DND-41 (cell line): ENCODE data around the gene TNFRSF14.

Experiments used
- ATAC-seq: fragments of 200-7000 bp; cut with Tn5 transposase; 3 replicates; pipeline ENCODE4 v1.9.1; 2021; ENCODE audit warnings: low read depth; ENCODE audit not compliant: insufficient read depth
- DNase-seq: peaks from one replicate; pipeline ENCODE4 v3.0.0-alpha.2; 2020
- H2AFZ ChIP-seq: 2 replicates; pipeline ENCODE4 v1.6.0; 2012; ENCODE audit warnings: low read depth, low read length
- H3K27ac ChIP-seq: 2 replicates; pipeline ENCODE4 v1.5.1; 2012; ENCODE audit warnings: low read length, inconsistent platforms
- H3K27me3 ChIP-seq: fragments of 200-600 bp; sonication (generic); 2 replicates; pipeline ENCODE4 v1.6.0; 2012; ENCODE audit warnings: low read length, mild to moderate bottlenecking, inconsistent platforms; ENCODE audit not compliant: insufficient read depth, poor library complexity
- H3K36me3 ChIP-seq: 2 replicates; pipeline ENCODE4 v1.5.1; 2012; ENCODE audit warnings: low read length, inconsistent platforms; ENCODE audit not compliant: insufficient read depth
- H3K4me1 ChIP-seq: 2 replicates; pipeline ENCODE4 v1.5.1; 2012; ENCODE audit warnings: mild to moderate bottlenecking, low read length; ENCODE audit not compliant: insufficient read depth
- H3K4me2 ChIP-seq: 2 replicates; pipeline ENCODE4 v1.6.0; 2012; ENCODE audit warnings: mild to moderate bottlenecking, moderate library complexity, low read length, inconsistent platforms; ENCODE audit not compliant: insufficient read depth
- H3K4me3 ChIP-seq, 2 experiments: fragments of 200-600 bp in 1 of 2; shearing (Covaris generic) in 1 of 2; 2 replicates each; pipeline ENCODE4 v1.5.1; 2012 to 2016; ENCODE audit warnings: inconsistent platforms in 2 of 2, low read length in 2 of 2, mild to moderate bottlenecking in 2 of 2, low read depth in 1 of 2, moderate library complexity in 1 of 2
- H3K79me2 ChIP-seq: 2 replicates; pipeline ENCODE4 v1.6.0; 2012; ENCODE audit warnings: low read length, inconsistent platforms; ENCODE audit not compliant: insufficient read depth
- H3K9ac ChIP-seq: 2 replicates; pipeline ENCODE4 v1.6.0; 2012; ENCODE audit warnings: low read depth, mild to moderate bottlenecking, inconsistent platforms, low read length, moderate library complexity
- H3K9me3 ChIP-seq: 2 replicates; pipeline ENCODE4 v1.5.1; 2012; ENCODE audit warnings: low read length, moderate library complexity, mild to moderate bottlenecking, inconsistent platforms; ENCODE audit not compliant: insufficient read depth, severe bottlenecking
- H4K20me1 ChIP-seq: 2 replicates; pipeline ENCODE4 v1.6.0; 2012; ENCODE audit warnings: low read length; ENCODE audit not compliant: insufficient read depth
- EZH2 ChIP-seq: IDR thresholded peaks from 3 replicates; pipeline ENCODE4 v1.6.1; 2012; ENCODE audit warnings: borderline replicate concordance, low read depth, mild to moderate bottlenecking, moderate library complexity, low read length, inconsistent platforms; ENCODE audit not compliant: severe bottlenecking
- TF ChIP-seq, protein P1 (sequence below): IDR thresholded peaks from 2 replicates; pipeline ENCODE4 v1.5.1; 2012; ENCODE audit warnings: borderline replicate concordance, low read length, moderate library complexity, mild to moderate bottlenecking; ENCODE audit not compliant: poor library complexity, severe bottlenecking; ENCODE audit errors: extremely low read depth

Gene TNFRSF14

DNA sequence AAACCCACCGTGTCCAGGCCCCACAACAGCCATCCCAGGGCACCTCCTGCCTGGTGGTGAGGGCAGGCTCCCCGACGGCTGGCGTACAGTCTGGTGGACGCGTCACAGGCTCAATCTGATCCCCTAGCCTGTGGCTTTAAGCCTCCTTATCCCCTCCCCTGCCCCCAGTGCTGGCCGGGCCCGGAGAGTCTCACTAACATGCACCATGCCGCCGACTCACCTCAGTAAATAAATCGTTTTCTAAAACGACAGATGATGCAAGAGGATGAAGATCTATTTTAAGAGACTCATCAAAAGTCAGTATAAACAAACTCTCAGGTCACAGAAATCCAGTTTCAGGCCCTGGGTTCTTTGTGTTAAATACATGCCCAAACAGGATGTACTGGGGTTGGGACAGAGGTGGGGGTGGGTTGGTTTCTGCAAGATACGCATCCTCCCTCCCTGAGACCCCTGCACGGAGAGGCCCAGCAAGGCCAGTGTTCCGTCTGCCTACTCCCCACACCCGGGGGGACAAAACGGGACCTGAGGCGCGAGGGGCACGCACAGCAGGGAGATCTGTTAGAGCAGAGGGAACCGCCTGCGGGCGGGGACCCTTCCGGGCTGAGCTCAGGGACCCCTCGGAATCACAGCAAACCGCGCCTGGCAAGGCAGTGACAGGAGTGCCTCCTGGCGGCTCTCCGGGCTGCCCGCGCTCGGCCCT lies 32.8 kb upstream of the TNFRSF14 start:
- no peak overlapping the region; the same call in 1 of the 2 replicates for H3K27ac ChIP-seq
- H3K4me2 ChIP-seq = peak overlapping the region; percentile 91; the same call in 1 of the 2 replicates
- H3K9ac ChIP-seq = peak overlapping the region; percentile 98; the same call in 1 of the 2 replicates
- peaks cover 56% of the 10 kb centered on the region for H3K36me3 ChIP-seq
- no peaks in the 10 kb centered on the region for H3K27me3 ChIP-seq
- H3K4me1 ChIP-seq = peaks cover 38% of the 10 kb centered on the region
- TF ChIP-seq, protein P1, sequence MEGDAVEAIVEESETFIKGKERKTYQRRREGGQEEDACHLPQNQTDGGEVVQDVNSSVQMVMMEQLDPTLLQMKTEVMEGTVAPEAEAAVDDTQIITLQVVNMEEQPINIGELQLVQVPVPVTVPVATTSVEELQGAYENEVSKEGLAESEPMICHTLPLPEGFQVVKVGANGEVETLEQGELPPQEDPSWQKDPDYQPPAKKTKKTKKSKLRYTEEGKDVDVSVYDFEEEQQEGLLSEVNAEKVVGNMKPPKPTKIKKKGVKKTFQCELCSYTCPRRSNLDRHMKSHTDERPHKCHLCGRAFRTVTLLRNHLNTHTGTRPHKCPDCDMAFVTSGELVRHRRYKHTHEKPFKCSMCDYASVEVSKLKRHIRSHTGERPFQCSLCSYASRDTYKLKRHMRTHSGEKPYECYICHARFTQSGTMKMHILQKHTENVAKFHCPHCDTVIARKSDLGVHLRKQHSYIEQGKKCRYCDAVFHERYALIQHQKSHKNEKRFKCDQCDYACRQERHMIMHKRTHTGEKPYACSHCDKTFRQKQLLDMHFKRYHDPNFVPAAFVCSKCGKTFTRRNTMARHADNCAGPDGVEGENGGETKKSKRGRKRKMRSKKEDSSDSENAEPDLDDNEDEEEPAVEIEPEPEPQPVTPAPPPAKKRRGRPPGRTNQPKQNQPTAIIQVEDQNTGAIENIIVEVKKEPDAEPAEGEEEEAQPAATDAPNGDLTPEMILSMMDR = no peak
- TF ChIP-seq EZH2 = no peak
- H3K79me2 ChIP-seq = peaks cover 50% of the 10 kb centered on the region
- no peak overlapping the region for H3K4me3 ChIP-seq
- no peak overlapping the region for H2AFZ ChIP-seq
- ATAC-seq (no peak), DNase-seq (no peak)
- peaks cover 82% of the 10 kb centered on the region for H4K20me1 ChIP-seq
- no peaks in the 10 kb centered on the region for H3K9me3 ChIP-seq

DNA sequence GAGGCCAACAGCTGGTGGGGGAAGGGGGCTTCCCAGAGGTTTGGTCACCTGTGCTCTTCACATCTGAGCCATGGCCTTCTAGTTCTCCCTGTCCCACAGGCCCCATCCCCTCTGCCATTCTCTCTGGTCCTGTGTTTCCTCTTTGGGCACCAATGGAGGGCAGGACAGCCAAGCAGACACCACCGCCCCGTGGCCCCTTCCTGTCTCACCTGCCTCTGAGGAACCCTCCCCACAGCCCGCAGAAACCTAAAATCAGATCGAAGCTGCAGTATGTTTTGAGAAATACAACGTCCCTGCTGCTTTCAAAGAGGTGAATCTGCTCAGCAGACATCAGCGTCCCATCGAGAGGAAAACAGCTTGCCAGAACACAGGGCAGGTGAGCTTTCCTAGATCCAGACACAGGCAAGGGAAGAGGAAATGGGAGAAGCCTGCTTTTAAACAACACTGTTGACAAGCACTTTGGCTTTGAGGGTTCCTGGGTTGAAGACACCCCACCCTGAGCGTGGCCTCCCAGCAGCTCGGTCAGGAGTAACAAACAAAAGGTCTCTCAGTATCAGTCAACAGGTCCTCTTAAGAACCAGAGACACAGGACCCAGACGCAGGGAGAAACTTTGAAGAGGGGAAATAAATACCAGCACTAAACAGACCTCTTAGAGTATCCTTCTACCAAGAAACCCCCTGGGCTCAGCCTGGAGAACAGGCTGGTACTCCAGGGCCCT lies 32.1 kb upstream of the TNFRSF14 start:
- Histone ChIP-seq H3K27ac (no peak overlapping the region), H3K9me3 (no peaks in the 10 kb centered on the region), H4K20me1 (peaks cover 75% of the 10 kb centered on the region), H3K4me3 (peak overlapping the region in 1 of 2 experiments; percentile 99; a peak in 2 of 4 replicates), H3K79me2 (peaks cover 50% of the 10 kb centered on the region), H3K27me3 (no peaks in the 10 kb centered on the region), H3K4me2 (peak overlapping the region; percentile 91), H3K9ac (peak overlapping the region; percentile 98), H3K36me3 (peaks cover 49% of the 10 kb centered on the region), H3K4me1 (peaks cover 38% of the 10 kb centered on the region), H2AFZ (no peak overlapping the region)
- TF ChIP-seq, protein P1 = no peak
- no peak for TF ChIP-seq EZH2
- DNase-seq (no peak), ATAC-seq (no peak)

DNA sequence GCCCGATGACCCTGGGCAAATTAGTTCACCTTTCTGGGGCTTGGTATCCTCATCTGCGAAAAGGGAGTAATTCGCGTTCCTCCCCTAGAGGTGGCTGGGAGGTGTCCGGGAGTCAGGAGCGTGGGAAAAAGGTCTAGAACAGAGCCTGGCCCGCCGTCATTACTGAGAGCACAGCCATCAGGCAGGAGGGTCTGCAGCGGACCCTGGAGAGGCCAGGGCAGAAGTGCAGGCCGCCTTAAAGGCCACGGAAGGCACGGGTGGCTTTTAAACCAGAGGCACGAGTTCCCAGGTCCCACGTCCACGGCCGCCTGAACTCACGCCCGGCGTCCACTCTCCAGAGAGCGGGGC lies 30.6 kb upstream of the TNFRSF14 start:
- H4K20me1 ChIP-seq = peaks cover 66% of the 10 kb centered on the region
- ATAC-seq (no peak), DNase-seq (no peak)
- peak overlapping the region; percentile 62; the same call in 1 of the 2 replicates for H2AFZ ChIP-seq
- H3K36me3 ChIP-seq = peaks cover 35% of the 10 kb centered on the region
- peak overlapping the region; percentile 98 for H3K9ac ChIP-seq
- H3K4me2 ChIP-seq = peak overlapping the region; percentile 91
- TF ChIP-seq EZH2 = no peak
- TF ChIP-seq, protein P1 = no peak
- H3K79me2 ChIP-seq = peaks cover 50% of the 10 kb centered on the region
- H3K4me3 ChIP-seq = peak overlapping the region; percentile 99 to 100
- peak overlapping the region; percentile 90 for H3K27ac ChIP-seq
- H3K4me1 ChIP-seq = peaks cover 40% of the 10 kb centered on the region
- H3K27me3 ChIP-seq = peaks cover 1% of the 10 kb centered on the region
- no peaks in the 10 kb centered on the region for H3K9me3 ChIP-seq
